GM08714 (cell line): Measurements from ENCODE around the gene SSH3.
"Not testable (repeated sequence)": the region's sequence is repeated elsewhere in the genome, so short reads cannot be mapped to it uniquely, and the experiment has no call there.

Source experiments
- H3K4me3 ChIP-seq: fragments of 200-500 bp; sonication (Bioruptor generic); 2 replicates; pipeline ENCODE4 v1.5.1; 2014; ENCODE audit warnings: mild to moderate bottlenecking, low read length, inconsistent platforms
- ZNF274 ChIP-seq: IDR thresholded peaks from 2 replicates; pipeline ENCODE4 v1.6.1; 2012; ENCODE audit warnings: mild to moderate bottlenecking, low read depth, low read length

The SSH3 gene, protein sequence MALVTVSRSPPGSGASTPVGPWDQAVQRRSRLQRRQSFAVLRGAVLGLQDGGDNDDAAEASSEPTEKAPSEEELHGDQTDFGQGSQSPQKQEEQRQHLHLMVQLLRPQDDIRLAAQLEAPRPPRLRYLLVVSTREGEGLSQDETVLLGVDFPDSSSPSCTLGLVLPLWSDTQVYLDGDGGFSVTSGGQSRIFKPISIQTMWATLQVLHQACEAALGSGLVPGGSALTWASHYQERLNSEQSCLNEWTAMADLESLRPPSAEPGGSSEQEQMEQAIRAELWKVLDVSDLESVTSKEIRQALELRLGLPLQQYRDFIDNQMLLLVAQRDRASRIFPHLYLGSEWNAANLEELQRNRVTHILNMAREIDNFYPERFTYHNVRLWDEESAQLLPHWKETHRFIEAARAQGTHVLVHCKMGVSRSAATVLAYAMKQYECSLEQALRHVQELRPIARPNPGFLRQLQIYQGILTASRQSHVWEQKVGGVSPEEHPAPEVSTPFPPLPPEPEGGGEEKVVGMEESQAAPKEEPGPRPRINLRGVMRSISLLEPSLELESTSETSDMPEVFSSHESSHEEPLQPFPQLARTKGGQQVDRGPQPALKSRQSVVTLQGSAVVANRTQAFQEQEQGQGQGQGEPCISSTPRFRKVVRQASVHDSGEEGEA

GRCh38 chr11:67303132-67303834, at the start of gene SSH3:
TSS of gene SSH3 (plus strand) at chr11:67303530. CDS start at chr11:67303626, 96 bp downstream.
- peak within 1 kb of the TSS; percentile 39; the same call in 1 of the 2 replicates for H3K4me3 ChIP-seq
- no peak for TF ChIP-seq ZNF274

DNA sequence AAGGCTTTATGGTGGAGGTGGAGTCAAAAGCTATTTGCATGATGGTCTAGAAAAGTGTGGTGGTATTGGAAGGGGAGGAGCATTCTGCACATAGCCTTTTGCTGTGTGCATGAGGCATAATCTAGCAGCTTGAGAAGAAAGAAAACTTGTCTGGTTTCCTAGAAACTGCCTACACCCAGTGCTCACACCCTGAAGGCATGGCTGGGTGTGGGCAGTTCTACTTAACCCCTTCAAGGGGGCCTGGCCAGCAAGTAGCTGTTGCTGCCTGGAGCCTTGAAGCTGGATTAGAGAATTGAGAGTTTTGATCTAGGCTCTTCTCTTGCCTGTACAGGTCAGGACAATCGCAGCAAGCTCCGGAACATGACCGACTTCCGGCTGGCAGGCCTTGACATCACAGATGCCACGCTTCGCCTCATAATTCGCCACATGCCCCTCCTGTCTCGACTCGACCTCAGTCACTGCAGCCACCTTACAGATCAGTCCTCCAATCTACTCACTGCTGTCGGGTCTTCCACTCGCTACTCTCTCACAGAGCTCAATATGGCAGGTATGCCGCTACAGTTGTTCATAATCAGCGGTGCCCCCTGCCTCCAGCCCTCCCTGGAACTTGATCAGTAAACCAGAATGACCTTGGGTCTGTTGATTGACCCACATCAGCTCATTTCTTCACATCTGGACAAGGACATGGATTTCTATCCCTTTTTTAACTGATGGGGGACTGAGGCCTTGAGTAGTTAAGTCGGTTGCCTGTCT, 49.3 kb upstream of the SSH3 start:
- no peak for TF ChIP-seq ZNF274
- H3K4me3 ChIP-seq, result no peak overlapping the region

DNA sequence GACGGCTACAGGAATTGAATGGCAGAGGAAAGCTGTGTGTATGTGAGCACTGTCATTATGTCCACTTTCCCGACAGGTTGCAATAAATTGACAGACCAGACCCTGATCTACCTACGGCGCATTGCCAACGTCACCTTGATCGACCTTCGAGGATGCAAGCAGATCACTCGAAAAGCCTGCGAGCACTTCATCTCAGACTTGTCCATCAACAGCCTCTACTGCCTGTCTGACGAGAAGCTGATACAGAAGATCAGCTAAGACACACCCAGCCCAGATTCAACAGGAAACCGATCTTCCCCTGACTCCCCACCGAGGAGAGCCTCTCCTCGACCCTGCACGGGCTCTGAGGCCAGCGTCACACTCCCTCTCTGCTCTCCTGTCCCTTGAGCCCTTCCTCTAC, 48.5 kb upstream of the SSH3 start:
- no peak overlapping the region for H3K4me3 ChIP-seq
- TF ChIP-seq ZNF274, result no peak

GRCh38 chr11:67255353-67255752, 48.0 kb upstream of the SSH3 start:
- TF ChIP-seq ZNF274, result no peak
- H3K4me3 ChIP-seq, result no peak overlapping the region

DNA sequence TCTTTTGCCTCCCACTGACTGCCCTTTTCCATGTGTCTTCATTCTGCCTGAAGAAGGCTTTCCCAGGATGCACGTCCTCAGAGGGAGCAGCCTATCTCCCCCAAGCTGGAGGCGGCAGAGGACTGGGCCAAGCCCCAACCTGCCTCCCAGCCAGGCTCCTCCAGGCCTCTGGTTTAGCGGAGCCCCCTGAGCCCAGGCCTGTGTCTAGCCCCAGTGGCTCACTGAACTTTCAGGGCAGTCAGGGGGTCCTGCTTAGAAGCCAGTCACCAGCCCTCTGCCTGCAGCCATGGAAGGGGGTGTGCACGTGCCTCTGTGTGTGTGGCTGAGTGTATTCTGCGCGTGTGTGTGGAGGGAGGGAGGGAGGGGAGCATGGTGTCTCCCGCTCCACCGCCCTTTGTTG, 47.5 kb upstream of the SSH3 start:
- H3K4me3 ChIP-seq, result no peak overlapping the region
- TF ChIP-seq ZNF274, result no peak

DNA sequence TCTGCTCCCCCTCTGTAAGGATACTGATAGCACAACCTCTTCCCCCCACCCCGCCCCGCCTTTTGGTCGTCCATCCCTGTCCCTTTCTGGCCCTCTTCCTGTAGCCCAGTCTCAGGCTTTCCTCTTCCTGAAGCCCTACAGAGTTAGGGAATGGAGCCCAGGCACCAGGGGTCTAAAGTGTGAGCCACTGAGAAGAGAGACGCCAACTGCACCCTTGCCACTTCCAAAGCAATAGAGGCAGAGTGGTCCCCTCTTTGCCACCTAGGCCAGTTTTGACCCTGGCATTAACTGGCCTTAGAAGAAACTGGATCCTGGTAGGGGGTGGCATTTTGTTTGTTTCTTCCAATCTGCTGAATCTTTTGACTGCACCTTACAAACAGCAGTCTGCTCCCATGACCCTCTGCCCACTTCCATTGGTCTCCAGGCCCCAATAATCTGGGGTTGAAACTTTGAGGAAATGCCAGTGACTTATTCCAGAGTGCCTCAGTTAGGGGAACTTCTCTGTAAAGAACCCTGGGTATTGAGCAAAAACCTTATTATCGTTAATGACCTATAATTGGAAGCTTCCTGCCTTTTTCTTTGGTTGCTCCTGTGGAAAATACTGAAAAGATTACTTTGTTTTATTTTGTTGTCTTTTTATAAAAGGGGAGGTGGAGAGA, 46.7 kb upstream of the SSH3 start:
- no peak for TF ChIP-seq ZNF274

DNA sequence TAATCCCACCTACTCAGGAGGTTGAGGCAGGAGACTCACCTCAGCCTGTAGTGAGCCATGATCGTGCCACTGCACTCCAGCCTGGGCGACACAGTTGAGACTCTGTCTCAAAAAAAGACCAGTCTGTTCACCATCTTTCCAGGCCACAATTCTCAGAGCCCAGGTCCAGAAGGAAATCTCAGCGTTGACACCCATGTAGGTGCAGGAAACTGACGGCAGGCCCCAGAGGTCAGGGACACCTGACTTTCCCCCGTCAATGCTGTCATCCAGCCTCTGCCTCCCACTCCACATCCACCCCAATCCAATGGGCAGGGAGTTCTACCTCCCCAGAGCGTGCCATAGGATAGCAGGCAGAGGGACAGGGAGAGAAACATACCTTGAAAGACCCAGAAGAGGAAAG, 42.9 kb upstream of the SSH3 start:
- no peak overlapping the region for H3K4me3 ChIP-seq
- TF ChIP-seq ZNF274, result no peak

More for the DNA sequence above, 46.7 kb upstream of the SSH3 start:
- H3K4me3 ChIP-seq, result no peak overlapping the region

DNA sequence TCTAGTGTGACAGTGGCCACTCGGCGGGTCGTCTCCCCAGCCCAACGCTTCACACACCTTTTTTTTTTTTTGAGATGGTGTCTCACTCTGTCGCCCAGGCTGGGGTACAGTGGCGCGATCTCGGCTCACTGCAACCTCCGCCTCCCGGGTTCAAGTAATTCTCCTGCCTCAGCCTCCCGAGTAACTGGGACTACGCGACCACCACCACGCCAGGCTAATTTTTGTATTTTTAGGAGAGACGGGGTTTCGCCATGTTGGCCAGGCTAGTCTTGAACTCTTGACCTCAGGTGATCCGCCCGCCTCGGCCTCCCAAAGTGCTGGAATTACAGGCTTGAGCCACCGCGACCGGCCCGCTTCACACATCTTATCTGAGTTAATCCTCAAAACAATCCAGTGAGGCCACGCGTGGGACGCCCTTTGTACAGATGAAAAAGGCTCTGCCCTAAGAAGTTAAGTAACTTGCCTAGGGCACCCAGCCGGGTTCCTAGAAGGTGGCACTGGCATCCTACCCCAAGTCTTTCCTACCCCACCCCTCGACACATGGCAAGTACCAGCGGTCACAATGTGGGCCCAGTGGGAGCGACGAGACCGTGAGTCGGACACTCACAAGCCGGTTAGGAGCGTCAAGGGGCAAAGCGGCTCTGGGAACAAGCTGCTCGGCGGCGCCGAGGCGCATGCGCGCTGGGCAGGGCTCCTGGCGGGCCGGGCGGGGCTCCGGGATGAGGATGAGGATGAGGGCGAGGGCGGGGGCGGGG, 42.3 kb upstream of the SSH3 start:
- not testable (repeated sequence) for H3K4me3 ChIP-seq

- no peak overlapping the region for H3K4me3 ChIP-seq
- TF ChIP-seq ZNF274, result no peak
Measured at GRCh38 chr11:67261640-67261945, 41.7 kb upstream of the SSH3 start.

DNA sequence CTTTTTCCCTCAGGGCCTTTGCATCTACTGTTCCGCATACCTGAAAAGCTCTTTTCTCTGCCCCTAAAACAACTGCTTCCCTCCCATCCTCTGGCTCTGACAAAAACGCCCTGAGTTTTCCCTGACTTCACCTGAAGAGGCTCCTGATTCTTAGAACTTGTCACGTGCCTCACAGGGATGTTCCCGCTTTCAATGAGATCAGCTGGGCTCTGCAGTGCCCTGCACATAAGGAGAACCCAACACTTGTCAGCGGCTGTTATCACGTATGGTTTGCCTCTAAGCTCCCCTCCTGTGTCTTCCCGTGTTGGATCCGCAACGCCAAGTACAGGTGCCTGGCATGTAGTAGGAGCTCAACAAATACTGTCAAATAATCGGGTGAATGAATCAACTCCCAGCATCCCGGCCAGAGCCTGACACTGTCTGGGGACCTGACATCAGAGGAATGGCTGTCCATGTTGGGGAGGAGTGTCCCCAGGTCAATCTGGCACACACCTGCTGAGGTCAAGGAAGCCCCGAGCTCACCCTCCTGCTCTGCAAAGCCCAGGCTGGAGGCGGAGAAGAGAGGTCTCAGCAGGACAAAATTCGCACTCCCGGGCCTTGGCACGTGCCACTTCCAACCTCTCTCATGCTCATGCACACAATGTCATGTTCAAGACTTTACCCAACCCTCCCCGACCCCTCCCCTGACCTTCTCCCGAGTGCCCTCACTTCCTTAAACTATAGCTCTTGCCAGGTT, 41.2 kb upstream of the SSH3 start:
- TF ChIP-seq ZNF274, result no peak
- no peak overlapping the region for H3K4me3 ChIP-seq

- no peak overlapping the region for H3K4me3 ChIP-seq
- TF ChIP-seq ZNF274, result no peak
Measured at GRCh38 chr11:67262731-67263675, 40.3 kb upstream of the SSH3 start.
